ENCODE data around the gene PDIK1L.

The PDIK1L gene

DNA sequence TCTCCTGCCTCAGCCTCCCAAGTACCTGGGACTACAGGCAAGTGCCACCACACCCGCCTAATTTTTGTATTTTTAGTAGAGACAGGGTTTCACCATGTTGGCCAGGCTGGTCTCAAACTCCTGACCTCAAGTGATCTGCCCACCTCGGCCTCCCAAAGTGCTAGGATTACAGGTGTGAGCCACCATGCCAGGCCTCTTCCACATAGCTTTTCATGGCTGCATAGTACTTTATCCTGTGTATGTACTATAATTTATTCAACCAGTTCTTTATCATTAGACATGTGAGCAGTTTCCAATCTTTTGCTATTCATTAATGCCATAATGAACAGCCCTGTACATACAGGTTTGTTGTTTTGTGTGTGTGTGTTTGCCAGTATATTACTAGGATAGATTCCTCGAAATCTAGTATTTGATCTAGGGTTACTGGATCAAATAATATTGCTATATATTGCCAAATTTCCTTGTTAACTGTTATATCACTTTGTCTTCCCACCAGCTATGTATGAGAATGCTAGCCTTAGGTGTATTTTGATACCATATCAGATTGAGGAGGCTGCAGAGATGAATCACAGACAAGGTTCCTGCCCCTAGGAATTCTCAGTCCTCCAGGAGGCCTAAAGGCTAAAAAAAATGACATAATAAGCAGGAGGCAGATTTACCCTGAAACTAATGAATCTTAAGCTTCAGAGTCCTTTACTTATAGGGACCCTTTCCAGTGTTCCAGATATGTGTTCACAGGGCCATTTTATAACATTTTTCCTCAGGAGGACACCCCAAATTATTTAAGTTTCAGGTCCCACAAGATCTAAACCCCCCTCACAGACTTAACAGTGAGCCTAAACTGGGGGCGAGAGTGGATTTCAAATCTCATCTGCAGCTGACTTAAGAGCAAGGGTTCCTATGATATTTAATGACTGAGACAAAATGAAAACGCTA is 2.1 kb upstream of the PDIK1L start:
- Histone ChIP-seq H3K4me3 (ENCODE audit: low read depth in 1 of 2, low read length in 1 of 2) (no peak overlapping the region), H3K36me3 (no peaks in the 10 kb centered on the region), H3K27me3 (no peaks in the 10 kb centered on the region), H3K27ac (no peak overlapping the region), H3K4me1 (ENCODE audit: control insufficient read depth in 1 of 2, insufficient read depth in 1 of 2, low read depth in 1 of 2, low read length in 1 of 2) (peaks cover 30 to 36% of the 10 kb centered on the region in 2 experiments), H3K9me3 (no peaks in the 10 kb centered on the region)
- TF ChIP-seq, protein P1, sequence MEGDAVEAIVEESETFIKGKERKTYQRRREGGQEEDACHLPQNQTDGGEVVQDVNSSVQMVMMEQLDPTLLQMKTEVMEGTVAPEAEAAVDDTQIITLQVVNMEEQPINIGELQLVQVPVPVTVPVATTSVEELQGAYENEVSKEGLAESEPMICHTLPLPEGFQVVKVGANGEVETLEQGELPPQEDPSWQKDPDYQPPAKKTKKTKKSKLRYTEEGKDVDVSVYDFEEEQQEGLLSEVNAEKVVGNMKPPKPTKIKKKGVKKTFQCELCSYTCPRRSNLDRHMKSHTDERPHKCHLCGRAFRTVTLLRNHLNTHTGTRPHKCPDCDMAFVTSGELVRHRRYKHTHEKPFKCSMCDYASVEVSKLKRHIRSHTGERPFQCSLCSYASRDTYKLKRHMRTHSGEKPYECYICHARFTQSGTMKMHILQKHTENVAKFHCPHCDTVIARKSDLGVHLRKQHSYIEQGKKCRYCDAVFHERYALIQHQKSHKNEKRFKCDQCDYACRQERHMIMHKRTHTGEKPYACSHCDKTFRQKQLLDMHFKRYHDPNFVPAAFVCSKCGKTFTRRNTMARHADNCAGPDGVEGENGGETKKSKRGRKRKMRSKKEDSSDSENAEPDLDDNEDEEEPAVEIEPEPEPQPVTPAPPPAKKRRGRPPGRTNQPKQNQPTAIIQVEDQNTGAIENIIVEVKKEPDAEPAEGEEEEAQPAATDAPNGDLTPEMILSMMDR (IDR thresholded peaks at IDR 0.05) = no peak

- TF ChIP-seq, protein P1 (IDR thresholded peaks at IDR 0.05) = no peak
- no peaks in the 10 kb centered on the region for H3K9me3 ChIP-seq
These were observed 694 bp upstream of the PDIK1L start for GRCh38 chr1:26110731-26111529.

GRCh38 chr1:26112407-26112775 is 767 bp downstream of the PDIK1L start:
- Histone ChIP-seq H3K9me3 (no peaks in the 10 kb centered on the region), H3K27me3 (no peaks in the 10 kb centered on the region), H3K4me3 (ENCODE audit: low read depth in 1 of 2, low read length in 1 of 2) (peak overlapping the region; percentile 98 to 99), H3K4me1 (ENCODE audit: control insufficient read depth in 1 of 2, insufficient read depth in 1 of 2, low read depth in 1 of 2, low read length in 1 of 2) (peaks cover 36 to 44% of the 10 kb centered on the region in 2 experiments), H3K36me3 (no peaks in the 10 kb centered on the region), H3K27ac (peak overlapping the region; percentile 94)
- TF ChIP-seq, protein P1 (IDR thresholded peaks at IDR 0.05) = no peak

More at GRCh38 chr1:26110731-26111529, 694 bp upstream of the PDIK1L start:
- H3K27me3 ChIP-seq = no peaks in the 10 kb centered on the region
- H3K36me3 ChIP-seq = no peaks in the 10 kb centered on the region
- peak overlapping the region; percentile 94 for H3K27ac ChIP-seq
- H3K4me3 ChIP-seq (ENCODE audit: low read depth in 1 of 2, low read length in 1 of 2) = peak overlapping the region; percentile 98 to 99
- H3K4me1 ChIP-seq (ENCODE audit: control insufficient read depth in 1 of 2, insufficient read depth in 1 of 2, low read depth in 1 of 2, low read length in 1 of 2) = peaks cover 36 to 44% of the 10 kb centered on the region in 2 experiments

DNA sequence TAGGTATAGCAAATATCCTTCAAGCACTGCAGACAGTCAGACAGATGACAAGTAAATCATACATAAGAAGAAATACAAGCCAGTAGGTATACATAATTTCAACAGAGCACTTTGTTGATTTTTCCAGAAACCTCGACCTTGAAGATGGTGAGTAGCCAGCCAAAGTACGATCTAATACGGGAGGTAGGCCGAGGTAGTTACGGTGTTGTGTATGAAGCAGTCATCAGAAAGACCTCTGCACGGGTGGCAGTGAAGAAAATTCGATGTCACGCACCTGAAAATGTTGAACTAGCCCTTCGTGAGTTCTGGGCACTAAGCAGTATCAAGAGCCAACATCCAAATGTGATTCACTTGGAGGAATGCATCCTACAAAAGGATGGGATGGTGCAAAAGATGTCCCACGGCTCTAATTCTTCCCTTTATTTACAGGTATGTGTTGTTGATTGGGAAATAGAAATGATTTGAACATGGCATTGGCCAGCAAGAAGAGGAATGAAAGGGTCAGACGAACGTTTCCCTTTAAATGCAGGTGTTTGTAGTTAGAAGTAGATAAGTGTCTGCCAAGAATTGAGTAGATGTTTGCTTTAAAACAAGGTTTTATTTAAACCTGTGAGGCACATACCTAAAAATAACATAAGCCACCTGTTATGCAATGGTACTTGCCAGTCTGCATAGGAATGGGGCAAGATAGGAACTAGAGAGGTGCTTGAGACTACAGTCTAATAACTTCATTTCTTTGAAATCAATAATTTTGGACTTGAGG is 2.7 kb downstream of the PDIK1L start:
- Histone ChIP-seq H3K9me3 (no peaks in the 10 kb centered on the region), H3K36me3 (no peaks in the 10 kb centered on the region), H3K27ac (peak overlapping the region; percentile 42), H3K4me1 (ENCODE audit: control insufficient read depth in 1 of 2, insufficient read depth in 1 of 2, low read depth in 1 of 2, low read length in 1 of 2) (peaks cover 41 to 45% of the 10 kb centered on the region in 2 experiments), H3K4me3 (ENCODE audit: low read depth in 1 of 2, low read length in 1 of 2) (no peak overlapping the region), H3K27me3 (no peaks in the 10 kb centered on the region)
- TF ChIP-seq, protein P1 (IDR thresholded peaks at IDR 0.05) = no peak

Measured in neutrophil (primary cell).